Neural progenitor cell (in vitro differentiated cells): ENCODE data around the gene SPATA22.

Source experiments
- EZH2 ChIP-seq: fragments of 200-600 bp; sonication (generic); IDR thresholded peaks from 2 replicates; pipeline ENCODE4 v1.6.1; 2017; ENCODE audit warnings: antibody characterized with exemption, mild to moderate bottlenecking, moderate library complexity
- EZH2phosphoT487 ChIP-seq: fragments of 200-600 bp; sonication (generic); IDR thresholded peaks from 2 replicates; pipeline ENCODE4 v1.6.1; 2017; ENCODE audit warnings: antibody characterized with exemption
- TF ChIP-seq, protein P1 (sequence below): fragments of 200-600 bp; sonication (generic); IDR thresholded peaks from 2 replicates; pipeline ENCODE4 v1.5.1; 2017; ENCODE audit warnings: antibody characterized with exemption, mild to moderate bottlenecking

GRCh38 chr17:3440451-3440850 is 31.2 kb downstream of the SPATA22 start:
- TF ChIP-seq, protein P1, sequence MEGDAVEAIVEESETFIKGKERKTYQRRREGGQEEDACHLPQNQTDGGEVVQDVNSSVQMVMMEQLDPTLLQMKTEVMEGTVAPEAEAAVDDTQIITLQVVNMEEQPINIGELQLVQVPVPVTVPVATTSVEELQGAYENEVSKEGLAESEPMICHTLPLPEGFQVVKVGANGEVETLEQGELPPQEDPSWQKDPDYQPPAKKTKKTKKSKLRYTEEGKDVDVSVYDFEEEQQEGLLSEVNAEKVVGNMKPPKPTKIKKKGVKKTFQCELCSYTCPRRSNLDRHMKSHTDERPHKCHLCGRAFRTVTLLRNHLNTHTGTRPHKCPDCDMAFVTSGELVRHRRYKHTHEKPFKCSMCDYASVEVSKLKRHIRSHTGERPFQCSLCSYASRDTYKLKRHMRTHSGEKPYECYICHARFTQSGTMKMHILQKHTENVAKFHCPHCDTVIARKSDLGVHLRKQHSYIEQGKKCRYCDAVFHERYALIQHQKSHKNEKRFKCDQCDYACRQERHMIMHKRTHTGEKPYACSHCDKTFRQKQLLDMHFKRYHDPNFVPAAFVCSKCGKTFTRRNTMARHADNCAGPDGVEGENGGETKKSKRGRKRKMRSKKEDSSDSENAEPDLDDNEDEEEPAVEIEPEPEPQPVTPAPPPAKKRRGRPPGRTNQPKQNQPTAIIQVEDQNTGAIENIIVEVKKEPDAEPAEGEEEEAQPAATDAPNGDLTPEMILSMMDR, result no peak
- TF ChIP-seq EZH2, result no peak
- TF ChIP-seq EZH2phosphoT487, result no peak
